Neural cell (in vitro differentiated cells): ENCODE results near the gene ALKBH3. TPM values are rescaled to one million over a fixed set of nuclear protein-coding genes. Genes with fewer than 3 reads are reported as not detected.
A peak's percentile ranks its signal among the peaks of the same experiment; 100 is the strongest.

Source experiments
- H2AFZ ChIP-seq: fragments of 200-600, 300-800 bp; sonication (generic), shearing (Covaris generic); 2 replicates; pipeline ENCODE4 v1.6.0; 2014; ENCODE audit warnings: low read depth, mild to moderate bottlenecking, antibody characterized with exemption, low read length, moderate library complexity
- H3F3A ChIP-seq: fragments of 200-600 bp; shearing (Covaris generic); 2 replicates; pipeline ENCODE4 v1.6.1; 2016; ENCODE audit warnings: mild to moderate bottlenecking, moderate library complexity, mixed read lengths, antibody characterized with exemption, low read length; ENCODE audit not compliant: insufficient read depth, poor library complexity, severe bottlenecking
- H3K27ac ChIP-seq: fragments of 200-600, 300-800 bp; sonication (generic), shearing (Covaris generic); 2 replicates; pipeline ENCODE4 v1.5.1; 2014; ENCODE audit warnings: mild to moderate bottlenecking, low read length, moderate library complexity
- H3K27me3 ChIP-seq: fragments of 300-800, 200-600 bp; sonication (generic), shearing (Covaris generic); 2 replicates; pipeline ENCODE4 v1.6.0; 2014; ENCODE audit warnings: mild to moderate bottlenecking, low read depth, low read length, moderate library complexity; ENCODE audit not compliant: insufficient read depth
- H3K36me3 ChIP-seq: fragments of 300-800, 200-600 bp; sonication (generic), shearing (Covaris generic); 2 replicates; pipeline ENCODE4 v1.5.1; 2014; ENCODE audit warnings: mild to moderate bottlenecking, antibody characterized with exemption, low read length, moderate library complexity; ENCODE audit not compliant: insufficient read depth
- H3K4me2 ChIP-seq: fragments of 300-800, 200-600 bp; sonication (generic), shearing (Covaris generic); 2 replicates; pipeline ENCODE4 v1.6.0; 2014; ENCODE audit warnings: mild to moderate bottlenecking, low read length
- H3K4me3 ChIP-seq: fragments of 300-800, 200-600 bp; sonication (generic), shearing (Covaris generic); 2 replicates; pipeline ENCODE4 v1.5.1; 2014; ENCODE audit warnings: mild to moderate bottlenecking, low read length, moderate library complexity
- H3K79me2 ChIP-seq: fragments of 200-600 bp; shearing (Covaris generic); replicated peaks from 2 replicates; pipeline ENCODE4 v1.6.0; 2014; ENCODE audit warnings: mild to moderate bottlenecking, low read length, moderate library complexity; ENCODE audit not compliant: insufficient read depth
- H3K9ac ChIP-seq: fragments of 300-800, 200-600 bp; sonication (generic), shearing (Covaris generic); 2 replicates; pipeline ENCODE4 v1.6.1; 2016; ENCODE audit warnings: mild to moderate bottlenecking, low read length, mixed read lengths
- H3K9me2 ChIP-seq: fragments of 200-600 bp; shearing (Covaris generic); 2 replicates; pipeline ENCODE4 v1.6.1; 2016; ENCODE audit warnings: mild to moderate bottlenecking, low read length, mixed read lengths; ENCODE audit not compliant: insufficient read depth
- H3K9me3 ChIP-seq: fragments of 200-600, 300-800 bp; sonication (generic), shearing (Covaris generic); 2 replicates; pipeline ENCODE4 v1.6.1; 2016; ENCODE audit warnings: mild to moderate bottlenecking, mixed run types, low read length, moderate library complexity, mixed read lengths
- H4K20me1 ChIP-seq: fragments of 200-600 bp; shearing (Covaris generic); 2 replicates; pipeline ENCODE4 v1.6.1; 2016; ENCODE audit warnings: mild to moderate bottlenecking, mixed run types; ENCODE audit not compliant: insufficient read depth
- EP300 ChIP-seq: fragments of 450-650 bp; conservative IDR thresholded peaks from 2 replicates; pipeline ENCODE4 v1.6.1; 2014; ENCODE audit warnings: antibody characterized with exemption, mild to moderate bottlenecking, moderate library complexity; ENCODE audit not compliant: poor library complexity, severe bottlenecking
- MXI1 ChIP-seq: fragments of 450-650 bp; conservative IDR thresholded peaks from 2 replicates; pipeline ENCODE4 v1.6.1; 2014; ENCODE audit warnings: antibody characterized with exemption, mild to moderate bottlenecking; ENCODE audit not compliant: poor library complexity, severe bottlenecking
- SMC3 ChIP-seq: fragments of 450-650 bp; conservative IDR thresholded peaks from 2 replicates; pipeline ENCODE4 v1.6.1; 2014; ENCODE audit warnings: antibody characterized with exemption, mild to moderate bottlenecking, moderate library complexity; ENCODE audit not compliant: poor library complexity
- TAF1 ChIP-seq: IDR thresholded peaks from 2 replicates; pipeline ENCODE4 v1.6.1; 2012; ENCODE audit warnings: low read depth
- polyA plus RNA-seq: library from polyadenylated mRNA; depleted of rRNA; stranded (reverse); fragments of >200 nt; gene quantifications from 2 replicates; pipeline ENCODE4 v1.2.3, GENCODE V29; 2014
- TF ChIP-seq, protein P1 (sequence below): IDR thresholded peaks from 2 replicates; pipeline ENCODE4 v1.6.1; 2012; ENCODE audit warnings: borderline replicate concordance
- TF ChIP-seq, protein P2 (sequence below): fragments of 450-650 bp; IDR thresholded peaks from 2 replicates; pipeline ENCODE4 v1.5.1; 2014; ENCODE audit warnings: antibody characterized with exemption, mild to moderate bottlenecking, moderate library complexity; ENCODE audit not compliant: poor library complexity, severe bottlenecking

ALKBH3 gene
- polyA plus RNA-seq, 1 donor from 2014 or later: 27.0 TPM

DNA sequence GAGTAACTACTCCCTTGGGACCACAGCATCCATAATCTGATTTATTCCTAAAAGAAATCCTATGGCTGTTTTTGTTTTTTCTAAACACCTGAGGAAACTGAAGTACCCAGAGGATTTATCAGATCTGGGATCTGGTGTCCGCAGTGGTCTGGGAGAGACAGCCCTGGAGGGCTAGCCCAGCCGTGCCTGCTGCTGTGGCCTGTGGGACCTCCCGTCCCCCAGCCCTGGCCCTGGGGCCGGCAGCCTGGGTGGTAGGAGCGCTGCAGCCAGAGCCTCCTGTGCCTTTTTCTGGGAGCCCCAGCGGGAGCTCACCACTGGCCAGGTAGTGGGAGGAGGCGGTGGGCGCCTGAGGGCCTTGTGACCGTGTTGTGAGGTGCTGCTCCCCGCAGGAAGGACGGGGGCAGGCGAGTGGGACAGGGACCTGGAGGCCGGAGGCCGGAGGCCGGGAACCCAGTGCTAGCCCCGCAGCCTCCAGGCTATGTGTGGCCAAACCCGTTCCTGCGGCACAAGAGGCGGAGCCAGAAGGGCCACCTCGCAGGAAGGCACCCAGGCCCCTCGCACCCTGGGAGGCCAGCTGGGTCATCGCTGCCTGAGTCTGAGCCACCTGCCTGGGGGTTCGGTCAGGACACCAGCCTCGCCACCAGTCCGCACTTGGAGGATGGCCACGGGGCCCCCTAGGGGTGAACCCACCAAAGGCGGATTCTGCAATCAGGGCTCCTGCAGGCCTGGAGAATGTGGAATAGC lies 43.7 kb downstream of the ALKBH3 start:
- no peak overlapping the region for H3K4me2 ChIP-seq
- H3K9ac ChIP-seq: peak overlapping the region; percentile 69
- no peaks in the 10 kb centered on the region for H3K79me2 ChIP-seq
- H3K4me3 ChIP-seq: peak overlapping the region; percentile 30
- no peaks in the 10 kb centered on the region for H4K20me1 ChIP-seq
- H3K27me3 ChIP-seq: no peaks in the 10 kb centered on the region
- H3F3A ChIP-seq: peaks cover 9% of the 10 kb centered on the region
- H3K9me3 ChIP-seq: no peaks in the 10 kb centered on the region
- TF ChIP-seq, protein P1, sequence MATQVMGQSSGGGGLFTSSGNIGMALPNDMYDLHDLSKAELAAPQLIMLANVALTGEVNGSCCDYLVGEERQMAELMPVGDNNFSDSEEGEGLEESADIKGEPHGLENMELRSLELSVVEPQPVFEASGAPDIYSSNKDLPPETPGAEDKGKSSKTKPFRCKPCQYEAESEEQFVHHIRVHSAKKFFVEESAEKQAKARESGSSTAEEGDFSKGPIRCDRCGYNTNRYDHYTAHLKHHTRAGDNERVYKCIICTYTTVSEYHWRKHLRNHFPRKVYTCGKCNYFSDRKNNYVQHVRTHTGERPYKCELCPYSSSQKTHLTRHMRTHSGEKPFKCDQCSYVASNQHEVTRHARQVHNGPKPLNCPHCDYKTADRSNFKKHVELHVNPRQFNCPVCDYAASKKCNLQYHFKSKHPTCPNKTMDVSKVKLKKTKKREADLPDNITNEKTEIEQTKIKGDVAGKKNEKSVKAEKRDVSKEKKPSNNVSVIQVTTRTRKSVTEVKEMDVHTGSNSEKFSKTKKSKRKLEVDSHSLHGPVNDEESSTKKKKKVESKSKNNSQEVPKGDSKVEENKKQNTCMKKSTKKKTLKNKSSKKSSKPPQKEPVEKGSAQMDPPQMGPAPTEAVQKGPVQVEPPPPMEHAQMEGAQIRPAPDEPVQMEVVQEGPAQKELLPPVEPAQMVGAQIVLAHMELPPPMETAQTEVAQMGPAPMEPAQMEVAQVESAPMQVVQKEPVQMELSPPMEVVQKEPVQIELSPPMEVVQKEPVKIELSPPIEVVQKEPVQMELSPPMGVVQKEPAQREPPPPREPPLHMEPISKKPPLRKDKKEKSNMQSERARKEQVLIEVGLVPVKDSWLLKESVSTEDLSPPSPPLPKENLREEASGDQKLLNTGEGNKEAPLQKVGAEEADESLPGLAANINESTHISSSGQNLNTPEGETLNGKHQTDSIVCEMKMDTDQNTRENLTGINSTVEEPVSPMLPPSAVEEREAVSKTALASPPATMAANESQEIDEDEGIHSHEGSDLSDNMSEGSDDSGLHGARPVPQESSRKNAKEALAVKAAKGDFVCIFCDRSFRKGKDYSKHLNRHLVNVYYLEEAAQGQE: no peak
- TF ChIP-seq, protein P2, sequence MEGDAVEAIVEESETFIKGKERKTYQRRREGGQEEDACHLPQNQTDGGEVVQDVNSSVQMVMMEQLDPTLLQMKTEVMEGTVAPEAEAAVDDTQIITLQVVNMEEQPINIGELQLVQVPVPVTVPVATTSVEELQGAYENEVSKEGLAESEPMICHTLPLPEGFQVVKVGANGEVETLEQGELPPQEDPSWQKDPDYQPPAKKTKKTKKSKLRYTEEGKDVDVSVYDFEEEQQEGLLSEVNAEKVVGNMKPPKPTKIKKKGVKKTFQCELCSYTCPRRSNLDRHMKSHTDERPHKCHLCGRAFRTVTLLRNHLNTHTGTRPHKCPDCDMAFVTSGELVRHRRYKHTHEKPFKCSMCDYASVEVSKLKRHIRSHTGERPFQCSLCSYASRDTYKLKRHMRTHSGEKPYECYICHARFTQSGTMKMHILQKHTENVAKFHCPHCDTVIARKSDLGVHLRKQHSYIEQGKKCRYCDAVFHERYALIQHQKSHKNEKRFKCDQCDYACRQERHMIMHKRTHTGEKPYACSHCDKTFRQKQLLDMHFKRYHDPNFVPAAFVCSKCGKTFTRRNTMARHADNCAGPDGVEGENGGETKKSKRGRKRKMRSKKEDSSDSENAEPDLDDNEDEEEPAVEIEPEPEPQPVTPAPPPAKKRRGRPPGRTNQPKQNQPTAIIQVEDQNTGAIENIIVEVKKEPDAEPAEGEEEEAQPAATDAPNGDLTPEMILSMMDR: peak; percentile 32
- H3K27ac ChIP-seq: peak overlapping the region; percentile 89
- H2AFZ ChIP-seq: no peak overlapping the region
- no peaks in the 10 kb centered on the region for H3K36me3 ChIP-seq
- no peaks in the 10 kb centered on the region for H3K9me2 ChIP-seq

DNA sequence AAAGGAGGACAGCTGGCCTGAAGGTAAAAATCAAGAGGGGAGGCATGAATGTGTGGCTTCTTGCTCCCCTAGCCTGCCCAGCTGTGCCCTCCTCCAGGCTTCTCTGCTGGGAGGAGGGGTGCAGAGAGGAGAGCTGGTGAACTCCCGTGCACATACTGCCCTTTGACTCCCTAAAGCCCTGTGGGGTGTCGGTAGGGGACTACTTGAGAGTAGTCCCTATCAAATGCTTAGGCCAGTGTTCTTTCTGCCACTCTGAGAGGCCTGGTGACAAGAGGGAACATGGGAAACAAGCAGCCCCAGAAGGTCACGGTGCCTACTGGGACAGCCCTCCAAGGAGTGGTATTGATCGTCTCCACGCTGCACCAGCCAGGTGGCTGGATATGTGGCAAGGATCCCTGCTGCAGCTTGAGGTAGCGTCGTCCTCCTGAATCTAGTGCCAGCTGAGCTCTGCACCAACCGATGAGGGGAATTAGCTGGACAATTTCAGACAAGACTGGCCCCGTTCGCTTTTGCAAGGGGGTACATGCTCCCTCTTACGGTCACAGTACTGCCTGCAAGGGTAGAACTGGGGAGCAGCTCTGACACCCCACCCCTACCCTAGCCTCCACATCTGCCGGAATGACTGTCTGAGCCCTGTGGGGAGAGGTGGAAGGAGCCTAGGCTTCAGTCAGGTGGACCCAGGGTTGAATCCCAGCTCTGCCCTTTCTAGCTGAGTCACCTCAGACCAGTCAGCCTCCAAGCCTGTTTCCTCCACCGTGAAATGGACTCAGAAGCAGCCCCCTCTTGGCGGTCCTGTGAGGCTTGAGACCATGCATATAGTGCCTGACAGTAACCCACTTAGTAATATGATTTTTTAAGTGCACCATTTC lies 44.7 kb downstream of the ALKBH3 start:
- no peaks in the 10 kb centered on the region for H4K20me1 ChIP-seq
- peak overlapping the region; percentile 89 for H3K27ac ChIP-seq
- no peaks in the 10 kb centered on the region for H3K9me3 ChIP-seq
- H3K4me2 ChIP-seq: no peak overlapping the region
- no peak overlapping the region for H3K4me3 ChIP-seq
- no peaks in the 10 kb centered on the region for H3K79me2 ChIP-seq
- H3K9me2 ChIP-seq: no peaks in the 10 kb centered on the region
- no peak for TF ChIP-seq SMC3
- TF ChIP-seq EP300: no peak
- no peak for TF ChIP-seq TAF1
- TF ChIP-seq, protein P2: no peak
- TF ChIP-seq MXI1: no peak
- H3K36me3 ChIP-seq: no peaks in the 10 kb centered on the region
- H3K9ac ChIP-seq: peak overlapping the region; percentile 2
- no peaks in the 10 kb centered on the region for H3K27me3 ChIP-seq
- H3F3A ChIP-seq: peaks cover 9% of the 10 kb centered on the region
- no peak overlapping the region for H2AFZ ChIP-seq
